HEK293T (cell line): ENCODE data around the gene GRID2.

Experiments
- FOXA1 ChIP-seq: fragments of 450-650 bp; IDR thresholded peaks from 2 replicates; pipeline ENCODE4 v1.6.1; 2016; ENCODE audit warnings: mild to moderate bottlenecking
- FOXM1 ChIP-seq: fragments of 450-650 bp; IDR thresholded peaks from 2 replicates; pipeline ENCODE4 v1.6.1; 2017; ENCODE audit warnings: mild to moderate bottlenecking, borderline replicate concordance
- HDGF ChIP-seq: fragments of 450-650 bp; IDR thresholded peaks from 2 replicates; pipeline ENCODE4 v1.6.1; 2017; ENCODE audit warnings: antibody characterized with exemption, borderline replicate concordance

- no peak for TF ChIP-seq HDGF
- no peak for TF ChIP-seq FOXA1
- no peak for TF ChIP-seq FOXM1
These were observed 247.8 kb downstream of the GRID2 start for GRCh38 chr4:92551616-92552015.
